Measurements from ENCODE around the gene C19orf33. TPM values are rescaled to one million over a fixed set of nuclear protein-coding genes. Genes with fewer than 3 reads are reported as not detected.

The C19orf33 gene
- total RNA-seq, 1 experiment from 2014 or later: 135 TPM

- DNase-seq (ENCODE audit: low read depth, low spot score): no peak
- Histone ChIP-seq H3K4me1 (ENCODE audit: control insufficient read depth in 1 of 2, insufficient read depth in 2 of 2, low read length in 2 of 2) (peaks cover 16 to 19% of the 10 kb centered on the region in 2 experiments), H3K79me2 (ENCODE audit: insufficient read depth, low read length) (no peaks in the 10 kb centered on the region), H3K9me3 (ENCODE audit: control insufficient read depth in 1 of 2, insufficient read depth in 1 of 2, low read depth in 1 of 2, low read length in 2 of 2) (no peaks in the 10 kb centered on the region), H3K9ac (ENCODE audit: low read length) (no peak overlapping the region), H3K27me3 (ENCODE audit: insufficient read depth, low read length) (no peaks in the 10 kb centered on the region), H3K4me3 (replicated peaks in 1 of 2; ENCODE audit: low read depth in 1 of 2, low read length in 2 of 2) (no peak overlapping the region), H3K27ac (ENCODE audit: low read depth, low read length) (no peak overlapping the region), H3K9me2 (ENCODE audit: insufficient read depth) (no peaks in the 10 kb centered on the region), H3K4me2 (ENCODE audit: low read length) (no peak overlapping the region), H4K20me1 (ENCODE audit: insufficient read depth) (no peaks in the 10 kb centered on the region), H2AFZ (ENCODE audit: low read depth, low read length, poor library complexity, severe bottlenecking) (no peak overlapping the region), H3K36me3 (ENCODE audit: control insufficient read depth in 1 of 2, insufficient read depth in 2 of 2, low read length in 2 of 2) (peaks cover 18 to 36% of the 10 kb centered on the region in 2 experiments)
- BruUV-seq (replicated peaks): no TSS peak
- TF ChIP-seq ELF1 (IDR thresholded peaks at IDR 0.05; ENCODE audit: borderline replicate concordance, low read depth): no peak
- TF ChIP-seq POLR2AphosphoS5 (IDR thresholded peaks at IDR 0.05; ENCODE audit: low read depth, low read length): no peak
- no peak for TF ChIP-seq SRF (IDR thresholded peaks at IDR 0.05; ENCODE audit: low read depth)
- no peak for TF ChIP-seq ATF3 (IDR thresholded peaks at IDR 0.05)
- no peak for TF ChIP-seq ZBTB33 (IDR thresholded peaks at IDR 0.05; ENCODE audit: extremely low read depth, insufficient replicate concordance, low read length)
- TF ChIP-seq CEBPB (IDR thresholded peaks at IDR 0.05; ENCODE audit: low read depth): no peak
- no peak for TF ChIP-seq EZH2 (IDR thresholded peaks at IDR 0.05)
- TF ChIP-seq CBX3 (IDR thresholded peaks at IDR 0.05; ENCODE audit: low read depth): no peak
- TF ChIP-seq YY1 (IDR thresholded peaks at IDR 0.05; ENCODE audit: extremely low read depth, insufficient replicate concordance, low read depth, low read length): no peak
- no peak for ATAC-seq
- POLR2A ChIA-PET: no interaction called here
- intact Hi-C loops (cut with micrococcal nuclease): no loop called here
- CTCF ChIA-PET: no interaction called here
- RAD21 ChIA-PET (ENCODE audit: low non-redundant PET in 1 of 2, low total read pairs in 2 of 2, uncharacterized antibody in 2 of 2, unreplicated experiment in 2 of 2): interaction anchor here in 1 of 2 experiments (0.6 kb wide), 1 partner anchor 31 kb away, joined by 3 read pairs; no protein-coding TSS in a partner anchor
These were observed 10.0 kb upstream of the C19orf33 start for GRCh38 chr19:38294090-38294489.
